Ishikawa (cell line): ENCODE measurements around the gene CSRP3.

Source experiments
- CEBPB ChIP-seq: IDR thresholded peaks from 2 replicates; pipeline ENCODE4 v1.6.1; 2012
- CREB1 ChIP-seq: IDR thresholded peaks from 2 replicates; pipeline ENCODE4 v1.6.1; 2012; ENCODE audit warnings: low read depth
- EGR1 ChIP-seq: IDR thresholded peaks from 2 replicates; pipeline ENCODE4 v1.6.1; 2012
- EP300 ChIP-seq: IDR thresholded peaks from 2 replicates; pipeline ENCODE4 v1.6.1; 2012; ENCODE audit warnings: borderline replicate concordance
- FOXM1 ChIP-seq: IDR thresholded peaks from 2 replicates; pipeline ENCODE4 v1.6.1; 2012; ENCODE audit warnings: low read depth, borderline replicate concordance
- NFIC ChIP-seq: IDR thresholded peaks from 2 replicates; pipeline ENCODE4 v1.6.1; 2012
- RAD21 ChIP-seq: IDR thresholded peaks from 2 replicates; pipeline ENCODE4 v1.6.1; 2012; ENCODE audit warnings: low read depth
- TAF1 ChIP-seq: IDR thresholded peaks from 2 replicates; pipeline ENCODE4 v1.6.1; 2012; ENCODE audit warnings: low read depth, mild to moderate bottlenecking
- TCF12 ChIP-seq: IDR thresholded peaks from 2 replicates; pipeline ENCODE4 v1.6.1; 2012; ENCODE audit warnings: low read depth
- TEAD4 ChIP-seq: IDR thresholded peaks from 2 replicates; pipeline ENCODE4 v1.6.1; 2012
- YY1 ChIP-seq: IDR thresholded peaks from 2 replicates; pipeline ENCODE4 v1.6.1; 2012; ENCODE audit warnings: low read depth
- ZBTB7A ChIP-seq: IDR thresholded peaks from 2 replicates; pipeline ENCODE4 v1.6.1; 2012; ENCODE audit warnings: low read depth
- TF ChIP-seq, protein P1 (sequence below): IDR thresholded peaks from 2 replicates; pipeline ENCODE4 v1.6.1; 2012; ENCODE audit warnings: low read depth, mild to moderate bottlenecking
- TF ChIP-seq, protein P2 (sequence below): IDR thresholded peaks from 2 replicates; pipeline ENCODE4 v1.6.1; 2012
- TF ChIP-seq, protein P3 (sequence below): IDR thresholded peaks from 2 replicates; pipeline ENCODE4 v1.6.1; 2012

Gene CSRP3

GRCh38 chr11:19176629-19177186 lies 25.1 kb downstream of the CSRP3 start:
- no peak for TF ChIP-seq EP300
- no peak for TF ChIP-seq ZBTB7A
- TF ChIP-seq RAD21: no peak
- TF ChIP-seq, protein P1, sequence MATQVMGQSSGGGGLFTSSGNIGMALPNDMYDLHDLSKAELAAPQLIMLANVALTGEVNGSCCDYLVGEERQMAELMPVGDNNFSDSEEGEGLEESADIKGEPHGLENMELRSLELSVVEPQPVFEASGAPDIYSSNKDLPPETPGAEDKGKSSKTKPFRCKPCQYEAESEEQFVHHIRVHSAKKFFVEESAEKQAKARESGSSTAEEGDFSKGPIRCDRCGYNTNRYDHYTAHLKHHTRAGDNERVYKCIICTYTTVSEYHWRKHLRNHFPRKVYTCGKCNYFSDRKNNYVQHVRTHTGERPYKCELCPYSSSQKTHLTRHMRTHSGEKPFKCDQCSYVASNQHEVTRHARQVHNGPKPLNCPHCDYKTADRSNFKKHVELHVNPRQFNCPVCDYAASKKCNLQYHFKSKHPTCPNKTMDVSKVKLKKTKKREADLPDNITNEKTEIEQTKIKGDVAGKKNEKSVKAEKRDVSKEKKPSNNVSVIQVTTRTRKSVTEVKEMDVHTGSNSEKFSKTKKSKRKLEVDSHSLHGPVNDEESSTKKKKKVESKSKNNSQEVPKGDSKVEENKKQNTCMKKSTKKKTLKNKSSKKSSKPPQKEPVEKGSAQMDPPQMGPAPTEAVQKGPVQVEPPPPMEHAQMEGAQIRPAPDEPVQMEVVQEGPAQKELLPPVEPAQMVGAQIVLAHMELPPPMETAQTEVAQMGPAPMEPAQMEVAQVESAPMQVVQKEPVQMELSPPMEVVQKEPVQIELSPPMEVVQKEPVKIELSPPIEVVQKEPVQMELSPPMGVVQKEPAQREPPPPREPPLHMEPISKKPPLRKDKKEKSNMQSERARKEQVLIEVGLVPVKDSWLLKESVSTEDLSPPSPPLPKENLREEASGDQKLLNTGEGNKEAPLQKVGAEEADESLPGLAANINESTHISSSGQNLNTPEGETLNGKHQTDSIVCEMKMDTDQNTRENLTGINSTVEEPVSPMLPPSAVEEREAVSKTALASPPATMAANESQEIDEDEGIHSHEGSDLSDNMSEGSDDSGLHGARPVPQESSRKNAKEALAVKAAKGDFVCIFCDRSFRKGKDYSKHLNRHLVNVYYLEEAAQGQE: no peak
- TF ChIP-seq, protein P2, sequence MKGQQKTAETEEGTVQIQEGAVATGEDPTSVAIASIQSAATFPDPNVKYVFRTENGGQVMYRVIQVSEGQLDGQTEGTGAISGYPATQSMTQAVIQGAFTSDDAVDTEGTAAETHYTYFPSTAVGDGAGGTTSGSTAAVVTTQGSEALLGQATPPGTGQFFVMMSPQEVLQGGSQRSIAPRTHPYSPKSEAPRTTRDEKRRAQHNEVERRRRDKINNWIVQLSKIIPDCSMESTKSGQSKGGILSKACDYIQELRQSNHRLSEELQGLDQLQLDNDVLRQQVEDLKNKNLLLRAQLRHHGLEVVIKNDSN: no peak
- TF ChIP-seq EGR1: no peak
- TF ChIP-seq, protein P3, sequence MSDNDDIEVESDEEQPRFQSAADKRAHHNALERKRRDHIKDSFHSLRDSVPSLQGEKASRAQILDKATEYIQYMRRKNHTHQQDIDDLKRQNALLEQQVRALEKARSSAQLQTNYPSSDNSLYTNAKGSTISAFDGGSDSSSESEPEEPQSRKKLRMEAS: no peak
- no peak for TF ChIP-seq YY1
- no peak for TF ChIP-seq TCF12
- no peak for TF ChIP-seq TAF1
- TF ChIP-seq CEBPB: no peak
- no peak for TF ChIP-seq TEAD4

- TF ChIP-seq, protein P2: no peak
- TF ChIP-seq TAF1 (no peak), TEAD4 (no peak), EGR1 (no peak)
- TF ChIP-seq, protein P3: no peak
These were observed 27.7 kb downstream of the CSRP3 start for GRCh38 chr11:19173964-19174638.

- TF ChIP-seq, protein P2: no peak
- TF ChIP-seq TEAD4 (no peak), CREB1 (no peak), TCF12 (no peak), CEBPB (no peak), NFIC (no peak), YY1 (no peak), FOXM1 (no peak), ZBTB7A (no peak), TAF1 (no peak), RAD21 (no peak), EGR1 (no peak)
- TF ChIP-seq, protein P3: no peak
- TF ChIP-seq, protein P1: no peak
These were observed 28.6 kb downstream of the CSRP3 start for GRCh38 chr11:19173004-19173689.

DNA sequence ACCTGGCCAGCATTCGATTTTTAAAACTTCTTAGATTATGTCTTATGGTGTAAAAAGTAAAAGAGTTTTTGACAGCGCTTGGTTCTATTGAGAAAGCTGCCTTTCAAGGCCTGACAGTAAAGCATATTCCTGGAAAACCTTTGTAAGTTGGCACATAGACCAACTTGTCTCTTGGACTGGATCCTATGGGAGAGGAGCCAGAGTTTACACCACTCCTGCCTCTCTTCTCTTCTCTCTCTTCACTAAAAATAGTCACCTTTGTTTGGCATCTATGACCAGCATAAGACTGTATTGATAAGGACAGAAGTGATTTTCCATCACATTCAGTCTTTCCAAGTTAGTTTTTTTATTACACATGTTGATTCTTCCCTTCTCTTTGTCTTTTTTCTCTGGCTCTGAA lies 33.7 kb downstream of the CSRP3 start:
- TF ChIP-seq YY1: no peak
- no peak for TF ChIP-seq CREB1
- TF ChIP-seq, protein P3: no peak
- no peak for TF ChIP-seq TAF1
- no peak for TF ChIP-seq FOXM1
- no peak for TF ChIP-seq CEBPB
- no peak for TF ChIP-seq ZBTB7A
- TF ChIP-seq RAD21: no peak
- TF ChIP-seq, protein P2: no peak
- TF ChIP-seq NFIC: no peak
- no peak for TF ChIP-seq EP300
- no peak for TF ChIP-seq TEAD4
- TF ChIP-seq, protein P1: no peak
- TF ChIP-seq EGR1: no peak
- TF ChIP-seq TCF12: no peak
